Measurements from ENCODE around the gene IMPACT. TPM values are rescaled to one million over a fixed set of nuclear protein-coding genes. Genes with fewer than 3 reads are reported as not detected.
A peak's percentile ranks its signal among the peaks of the same experiment; 100 is the strongest.

IMPACT gene, protein sequence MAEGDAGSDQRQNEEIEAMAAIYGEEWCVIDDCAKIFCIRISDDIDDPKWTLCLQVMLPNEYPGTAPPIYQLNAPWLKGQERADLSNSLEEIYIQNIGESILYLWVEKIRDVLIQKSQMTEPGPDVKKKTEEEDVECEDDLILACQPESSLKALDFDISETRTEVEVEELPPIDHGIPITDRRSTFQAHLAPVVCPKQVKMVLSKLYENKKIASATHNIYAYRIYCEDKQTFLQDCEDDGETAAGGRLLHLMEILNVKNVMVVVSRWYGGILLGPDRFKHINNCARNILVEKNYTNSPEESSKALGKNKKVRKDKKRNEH
- total RNA-seq (2021) (29.0 and 32.9 TPM in 2 replicates), Bru-seq, nascent RNA (percentile 66 among the genes with signal in this experiment), BruChase-seq, experiment 1, labeled RNA remaining after a 2-hour chase (percentile 64 among the genes with signal in this experiment), BruChase-seq, experiment 2, labeled RNA remaining after a 6-hour chase (percentile 64 among the genes with signal in this experiment)
- long read RNA-seq, transcript IMPACT-201 (11 exons, 3,792 nt), result major isoform, 25 of 29 reads
- long read RNA-seq, partial matches to known transcripts, result 0 of 29 reads
- long read RNA-seq, other reads (novel, unspliced or antisense), result 4 of 29 reads

DNA sequence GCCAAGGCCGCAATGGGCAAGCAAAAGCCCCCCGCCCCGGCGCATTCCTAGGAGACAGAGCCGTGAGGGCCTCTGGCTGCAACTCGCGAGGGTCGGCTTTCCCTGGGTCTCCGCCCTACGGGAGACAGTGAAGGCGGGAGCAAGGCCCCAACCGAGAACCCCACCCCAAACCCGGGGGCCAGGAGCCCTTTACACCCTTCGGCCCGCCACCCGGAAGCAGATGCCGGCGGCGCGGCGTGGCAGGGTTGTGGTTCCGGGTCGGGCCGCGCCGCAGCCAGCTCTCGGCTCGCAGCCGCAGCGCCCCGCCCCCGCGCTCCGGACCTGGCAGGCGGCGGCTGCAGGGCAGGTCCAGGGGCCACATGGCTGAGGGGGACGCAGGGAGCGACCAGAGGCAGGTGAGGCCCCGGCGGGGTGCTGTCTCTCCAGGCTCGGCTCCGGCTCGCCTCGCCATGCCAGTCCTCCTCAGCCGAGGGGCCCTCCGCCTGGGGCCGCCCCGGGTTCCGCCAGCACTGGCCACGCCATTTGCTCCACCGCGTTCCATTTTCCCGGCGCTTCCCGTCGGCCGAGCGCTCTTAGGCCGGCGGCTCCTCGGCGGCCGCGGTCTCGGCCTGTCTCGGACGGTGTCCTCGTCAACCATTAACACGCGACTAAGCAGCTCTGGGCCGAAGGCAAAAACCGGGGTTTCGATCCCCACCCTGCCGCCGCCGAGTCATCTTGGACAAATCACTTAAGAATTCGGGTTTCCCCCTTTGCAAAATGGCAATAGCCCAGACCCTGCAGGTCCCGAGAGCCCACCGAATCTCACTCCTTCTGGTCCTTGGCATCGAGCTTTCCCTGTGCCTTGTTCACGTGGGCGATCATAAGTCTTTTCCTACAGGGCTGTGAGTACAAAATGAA, at the start of gene IMPACT:
Gene IMPACT (plus strand): TSS at position 273 of the 897 bp plus-strand sequence. CDS start 87 bp downstream, at position 360.
- Histone ChIP-seq H3K27ac (peak within 1 kb of the TSS; percentile 77), H2AFZ (peak within 1 kb of the TSS; percentile 92), H3K4me1 (replicated peaks; ENCODE audit: insufficient read depth) (peaks cover 10% of the 10 kb centered on the region), H3K9me2 (ENCODE audit: insufficient read depth) (no peaks in the 10 kb centered on the region), H3K9me3 (ENCODE audit: insufficient read depth, low read depth) (no peaks in the 10 kb centered on the region), H3K4me2 (peak within 1 kb of the TSS; percentile 79), H3K4me3 (peak within 1 kb of the TSS; percentile 84), H3K27me3 (ENCODE audit: insufficient read depth, low read depth) (no peaks in the 10 kb centered on the region), H3K36me3 (ENCODE audit: low read depth) (peaks cover 3% of the 10 kb centered on the region; the same call in 1 of the 2 replicates), H4K20me1 (ENCODE audit: insufficient read depth) (no peaks in the 10 kb centered on the region), H3F3A (ENCODE audit: insufficient read depth, low read depth) (no peaks in the 10 kb centered on the region), H3K79me2 (ENCODE audit: low read depth) (peaks cover 22% of the 10 kb centered on the region)
- DNase-seq, result peak; percentile 52 to 77
- TF ChIP-seq, protein P1, sequence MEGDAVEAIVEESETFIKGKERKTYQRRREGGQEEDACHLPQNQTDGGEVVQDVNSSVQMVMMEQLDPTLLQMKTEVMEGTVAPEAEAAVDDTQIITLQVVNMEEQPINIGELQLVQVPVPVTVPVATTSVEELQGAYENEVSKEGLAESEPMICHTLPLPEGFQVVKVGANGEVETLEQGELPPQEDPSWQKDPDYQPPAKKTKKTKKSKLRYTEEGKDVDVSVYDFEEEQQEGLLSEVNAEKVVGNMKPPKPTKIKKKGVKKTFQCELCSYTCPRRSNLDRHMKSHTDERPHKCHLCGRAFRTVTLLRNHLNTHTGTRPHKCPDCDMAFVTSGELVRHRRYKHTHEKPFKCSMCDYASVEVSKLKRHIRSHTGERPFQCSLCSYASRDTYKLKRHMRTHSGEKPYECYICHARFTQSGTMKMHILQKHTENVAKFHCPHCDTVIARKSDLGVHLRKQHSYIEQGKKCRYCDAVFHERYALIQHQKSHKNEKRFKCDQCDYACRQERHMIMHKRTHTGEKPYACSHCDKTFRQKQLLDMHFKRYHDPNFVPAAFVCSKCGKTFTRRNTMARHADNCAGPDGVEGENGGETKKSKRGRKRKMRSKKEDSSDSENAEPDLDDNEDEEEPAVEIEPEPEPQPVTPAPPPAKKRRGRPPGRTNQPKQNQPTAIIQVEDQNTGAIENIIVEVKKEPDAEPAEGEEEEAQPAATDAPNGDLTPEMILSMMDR (conservative IDR thresholded peaks at IDR 0.05), result no peak
- no peak for TF ChIP-seq EZH2 (IDR thresholded peaks at IDR 0.05; ENCODE audit: low read depth)
- intact Hi-C loops (cut with micrococcal nuclease; ENCODE audit: unreplicated experiment), result no loop called here
- TSS peak; percentile 70 for BruUV-seq (replicated peaks)
- POLR2A ChIA-PET (ENCODE audit: unreplicated experiment), result interaction anchor here (0.6 to 0.9 kb wide), 4 partner anchors 212 to 870 kb away, joined by 3 to 5 read pairs (median 4); no protein-coding TSS in a partner anchor
- CTCF ChIA-PET, result no interaction called here

DNA sequence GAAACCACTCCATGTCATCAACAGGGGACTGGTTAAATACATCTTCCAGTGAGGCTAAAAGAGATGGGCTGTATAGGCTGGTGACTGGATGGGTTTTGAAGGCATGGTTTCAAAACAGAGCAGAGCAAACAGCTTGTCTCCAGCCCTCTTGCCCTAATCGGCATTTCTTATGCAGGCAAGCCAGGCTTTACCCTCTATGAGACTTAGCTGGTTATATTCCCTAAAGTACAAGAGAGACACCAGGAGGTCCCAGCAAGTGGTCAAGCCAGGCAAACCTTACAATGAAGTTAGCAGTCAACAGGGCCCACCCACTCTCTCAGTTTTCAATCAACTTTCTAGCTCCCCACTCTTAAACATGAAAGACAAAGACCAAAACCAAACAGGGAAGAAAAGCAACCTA, 47.9 kb upstream of the IMPACT start:
- H3K36me3 ChIP-seq (ENCODE audit: low read depth), result no peaks in the 10 kb centered on the region
- H3F3A ChIP-seq (ENCODE audit: insufficient read depth, low read depth), result no peaks in the 10 kb centered on the region
- H3K4me2 ChIP-seq, result no peak overlapping the region
- intact Hi-C loops (cut with micrococcal nuclease; ENCODE audit: unreplicated experiment), result no loop called here
- DNase-seq, result no peak
- no peaks in the 10 kb centered on the region for H3K4me1 ChIP-seq (replicated peaks; ENCODE audit: insufficient read depth)
- H2AFZ ChIP-seq, result no peak overlapping the region
- no TSS peak for BruUV-seq (replicated peaks)
- ChIA-PET CTCF (no interaction called here), POLR2A (ENCODE audit: unreplicated experiment) (interaction anchor here (0.6 kb wide), 1 partner anchor 240 kb away, joined by 3 read pairs; the partner anchor contains the start of gene CABYR)
- H3K4me3 ChIP-seq, result no peak overlapping the region
- H3K27ac ChIP-seq, result no peak overlapping the region
- no peaks in the 10 kb centered on the region for H3K9me2 ChIP-seq (ENCODE audit: insufficient read depth)
- TF ChIP-seq, protein P1 (conservative IDR thresholded peaks at IDR 0.05), result no peak
- no peak for TF ChIP-seq EZH2 (IDR thresholded peaks at IDR 0.05; ENCODE audit: low read depth)
- no peaks in the 10 kb centered on the region for H4K20me1 ChIP-seq (ENCODE audit: insufficient read depth)
- no peaks in the 10 kb centered on the region for H3K27me3 ChIP-seq (ENCODE audit: insufficient read depth, low read depth)
- H3K9me3 ChIP-seq (ENCODE audit: insufficient read depth, low read depth), result no peaks in the 10 kb centered on the region
- no peaks in the 10 kb centered on the region for H3K79me2 ChIP-seq (ENCODE audit: low read depth)

DNA sequence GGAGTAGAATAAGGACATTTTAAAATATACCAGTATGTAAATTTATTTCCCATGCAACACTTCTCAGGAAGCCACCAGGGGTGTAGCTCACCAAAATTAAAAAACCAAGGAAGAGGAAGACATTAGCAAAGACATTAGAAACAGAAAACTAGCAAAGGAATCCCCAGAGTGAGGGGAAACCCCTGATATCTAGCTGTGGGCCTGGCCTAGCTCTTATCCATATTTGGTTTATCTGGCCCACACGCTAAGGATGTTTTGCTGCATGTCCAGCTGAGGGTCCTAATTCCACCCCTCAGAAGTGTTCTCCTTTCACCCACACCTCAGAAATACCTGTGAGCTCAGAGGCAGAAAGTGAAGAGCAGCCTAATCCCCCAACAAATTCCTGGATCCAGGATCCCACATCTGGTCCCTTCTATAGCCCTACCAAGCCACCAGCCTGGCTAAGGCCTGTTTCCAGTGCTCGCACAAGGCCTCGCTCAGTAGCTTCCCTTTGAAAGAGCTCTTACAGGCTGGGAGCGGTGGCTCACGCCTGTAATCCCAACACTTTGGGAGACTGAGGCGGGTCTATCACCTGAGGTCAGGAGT, 46.2 kb upstream of the IMPACT start:
- Histone ChIP-seq H3K4me2 (no peak overlapping the region), H3K9me2 (ENCODE audit: insufficient read depth) (no peaks in the 10 kb centered on the region), H3K4me3 (no peak overlapping the region), H4K20me1 (ENCODE audit: insufficient read depth) (no peaks in the 10 kb centered on the region), H3K79me2 (ENCODE audit: low read depth) (no peaks in the 10 kb centered on the region), H3K4me1 (replicated peaks; ENCODE audit: insufficient read depth) (no peaks in the 10 kb centered on the region), H3K9me3 (ENCODE audit: insufficient read depth, low read depth) (no peaks in the 10 kb centered on the region), H2AFZ (no peak overlapping the region), H3K36me3 (ENCODE audit: low read depth) (no peaks in the 10 kb centered on the region), H3K27me3 (ENCODE audit: insufficient read depth, low read depth) (no peaks in the 10 kb centered on the region), H3K27ac (no peak overlapping the region), H3F3A (ENCODE audit: insufficient read depth, low read depth) (no peaks in the 10 kb centered on the region)
- BruUV-seq (replicated peaks), result no TSS peak
- DNase-seq, result no peak
- POLR2A ChIA-PET (ENCODE audit: unreplicated experiment), result no interaction called here
- CTCF ChIA-PET, result no interaction called here
- intact Hi-C loops (cut with micrococcal nuclease; ENCODE audit: unreplicated experiment), result no loop called here
- TF ChIP-seq, protein P1 (conservative IDR thresholded peaks at IDR 0.05), result no peak
- TF ChIP-seq EZH2 (IDR thresholded peaks at IDR 0.05; ENCODE audit: low read depth), result no peak
